ENCODE results near the gene SMG6. TPM values are rescaled to one million over a fixed set of nuclear protein-coding genes. Genes with fewer than 3 reads are reported as not detected.

Gene SMG6
- total and polyA plus RNA-seq, 2 donors (not counting 1 experiment from before 2014, with no cell fraction given), result 10.6 to 35.5 TPM

DNA sequence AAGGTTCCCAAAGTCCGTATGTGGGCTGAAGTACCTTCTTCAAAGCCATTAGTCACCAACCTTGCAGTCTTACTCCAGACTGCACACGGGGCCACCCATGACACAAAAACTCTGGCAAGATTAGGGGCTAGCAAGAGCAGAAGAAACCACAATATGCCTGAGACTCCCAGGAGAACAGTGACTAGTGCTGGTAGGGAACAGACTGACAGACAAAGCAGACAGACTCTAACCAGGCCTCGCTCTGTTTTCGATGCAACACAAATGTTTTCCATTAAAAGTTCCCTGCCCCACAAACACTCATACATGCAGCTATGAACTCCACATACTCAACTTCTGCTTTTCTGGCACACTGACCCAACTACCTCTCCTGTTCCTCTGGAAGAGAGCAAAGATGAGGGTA lies 146.5 kb downstream of the SMG6 start:
- Histone ChIP-seq H3K27ac (ENCODE audit: low read length in 2 of 2) (no peak overlapping the region), H3K4me2 (replicated peaks; ENCODE audit: low read depth, low read length, poor library complexity, severe bottlenecking) (no peak overlapping the region), H3K27me3 (replicated peaks in 1 of 4; ENCODE audit: control extremely low read depth in 1 of 4, control insufficient read depth in 3 of 4, insufficient read depth in 4 of 4, low read length in 3 of 4) (no peaks in the 10 kb centered on the region), H3K79me2 (ENCODE audit: control insufficient read depth, insufficient read depth, low read length) (no peaks in the 10 kb centered on the region), H3K4me3 (ENCODE audit: control extremely low read depth in 1 of 5, extremely low read depth in 1 of 5, insufficient read depth in 1 of 5, low read depth in 2 of 5, low read length in 4 of 5) (no peak overlapping the region), H2AFZ (ENCODE audit: insufficient read depth, low read depth, low read length, poor library complexity, severe bottlenecking) (no peak overlapping the region), H3K4me1 (ENCODE audit: control insufficient read depth in 2 of 2, insufficient read depth in 2 of 2, low read length in 2 of 2) (no peaks in the 10 kb centered on the region), H3K9me3 (ENCODE audit: control extremely low read depth in 1 of 3, control insufficient read depth in 2 of 3, insufficient read depth in 1 of 3, low read length in 2 of 3) (no peaks in the 10 kb centered on the region), H3K9ac (ENCODE audit: low read length) (no peak overlapping the region), H3K36me3 (replicated peaks in 1 of 2; ENCODE audit: control extremely low read depth in 1 of 2, control insufficient read depth in 1 of 2, extremely low read depth in 1 of 2, insufficient read depth in 2 of 2, low read length in 1 of 2) (peaks cover 0 to 22% of the 10 kb centered on the region in 2 experiments), H4K20me1 (ENCODE audit: control insufficient read depth, insufficient read depth, low read length, poor library complexity, severe bottlenecking) (no peaks in the 10 kb centered on the region)
- CTCF ChIA-PET, result interaction anchor here (0.9 to 1.0 kb wide), 2 partner anchors 35 to 99 kb away, joined by 3 to 5 read pairs; no protein-coding TSS in a partner anchor
- Mint-ChIP-seq H3K27me3 (no peaks in the 10 kb centered on the region), H3K4me1 (peaks cover 2% of the 10 kb centered on the region), H3K4me3 (no peak overlapping the region), H3K9me3 (ENCODE audit: insufficient read depth) (no peaks in the 10 kb centered on the region), H3K27ac (no peak overlapping the region)
- POLR2A ChIA-PET, result no interaction called here
- TF ChIP-seq CTCF (IDR thresholded peaks at IDR 0.05) (no peak), EZH2 (IDR thresholded peaks at IDR 0.05; ENCODE audit: borderline replicate concordance, insufficient read depth, low read depth, low read length, poor library complexity, severe bottlenecking) (no peak)
- intact Hi-C loops (cut with micrococcal nuclease), result no loop called here
- WGBS (ENCODE audit: insufficient coverage), result 45% methylated on average over 3 of the region's 4 CpGs
- ATAC-seq (ENCODE audit: low read depth), result no peak
- DNase-seq, result no peak

- 98% methylated on average over 5 of the region's 8 CpGs for WGBS (ENCODE audit: insufficient coverage)
- Histone ChIP-seq H3K9ac (ENCODE audit: low read length) (no peak overlapping the region), H2AFZ (ENCODE audit: insufficient read depth, low read depth, low read length, poor library complexity, severe bottlenecking) (no peak overlapping the region), H3K79me2 (ENCODE audit: control insufficient read depth, insufficient read depth, low read length) (no peaks in the 10 kb centered on the region), H3K4me3 (ENCODE audit: control extremely low read depth in 1 of 5, extremely low read depth in 1 of 5, insufficient read depth in 1 of 5, low read depth in 2 of 5, low read length in 4 of 5) (no peak overlapping the region), H3K36me3 (replicated peaks in 1 of 2; ENCODE audit: control extremely low read depth in 1 of 2, control insufficient read depth in 1 of 2, extremely low read depth in 1 of 2, insufficient read depth in 2 of 2, low read length in 1 of 2) (peaks cover 0 to 24% of the 10 kb centered on the region in 2 experiments), H3K27me3 (replicated peaks in 1 of 4; ENCODE audit: control extremely low read depth in 1 of 4, control insufficient read depth in 3 of 4, insufficient read depth in 4 of 4, low read length in 3 of 4) (no peaks in the 10 kb centered on the region), H3K9me3 (ENCODE audit: control extremely low read depth in 1 of 3, control insufficient read depth in 2 of 3, insufficient read depth in 1 of 3, low read length in 2 of 3) (no peaks in the 10 kb centered on the region), H4K20me1 (ENCODE audit: control insufficient read depth, insufficient read depth, low read length, poor library complexity, severe bottlenecking) (no peaks in the 10 kb centered on the region), H3K4me2 (replicated peaks; ENCODE audit: low read depth, low read length, poor library complexity, severe bottlenecking) (no peak overlapping the region), H3K4me1 (ENCODE audit: control insufficient read depth in 2 of 2, insufficient read depth in 2 of 2, low read length in 2 of 2) (no peaks in the 10 kb centered on the region), H3K27ac (ENCODE audit: low read length in 2 of 2) (no peak overlapping the region)
- CTCF ChIA-PET, result interaction anchor here (0.7 to 0.9 kb wide), 2 partner anchors 35 to 55 kb away, joined by 3 read pairs; no protein-coding TSS in a partner anchor
- ATAC-seq (ENCODE audit: low read depth) (no peak), DNase-seq (no peak)
- no peaks in the 10 kb centered on the region for H3K27me3 Mint-ChIP-seq
- no peaks in the 10 kb centered on the region for H3K9me3 Mint-ChIP-seq (ENCODE audit: insufficient read depth)
- intact Hi-C loops (cut with micrococcal nuclease), result no loop called here
- TF ChIP-seq EZH2 (IDR thresholded peaks at IDR 0.05; ENCODE audit: borderline replicate concordance, insufficient read depth, low read depth, low read length, poor library complexity, severe bottlenecking) (no peak), CTCF (IDR thresholded peaks at IDR 0.05) (no peak)
- no peak overlapping the region for H3K4me3 Mint-ChIP-seq
- H3K4me1 Mint-ChIP-seq, result peaks cover 2% of the 10 kb centered on the region
- no peak overlapping the region for H3K27ac Mint-ChIP-seq
- POLR2A ChIA-PET, result no interaction called here
Observed at GRCh38 chr17:2156666-2157065, 146.9 kb downstream of the SMG6 start.

Data from B cell (primary cell).